HCT116 (cell line): ENCODE data around the gene STKLD1. TPM values are rescaled to one million over a fixed set of nuclear protein-coding genes. Genes with fewer than 3 reads are reported as not detected.
A peak's percentile ranks its signal among the peaks of the same experiment; 100 is the strongest.

Source experiments
- ATAC-seq: fragments of 200-7000 bp; cut with Tn5 transposase; 2 replicates; pipeline ENCODE4 v1.9.1; 2020; ENCODE audit warnings: mild to moderate bottlenecking, moderate library complexity
- BruUV-seq: library from RNA; stranded (reverse); fragments of 400-500 nt; replicated peaks from 2 replicates; lab custom pipeline; 2021; lab: Mats Ljungman, UMichigan
- CTCF ChIA-PET: fragments of 300-600 bp; sonication (Branson Sonifier 250); formaldehyde crosslinking; loops from one replicate; lab custom pipeline; 2021; ENCODE audit warnings: antibody characterized with exemption; lab: Charles Lee
- POLR2A ChIA-PET: fragments of 300-600, 350-600 bp; sonication (Branson Sonifier 250); formaldehyde crosslinking; loops from one replicate; lab custom pipeline; 2021; ENCODE audit warnings: antibody characterized with exemption; lab: Charles Lee
- RAD21 ChIA-PET, 2 experiments: fragments of 300-600 bp; sonication (Branson Sonifier 250); formaldehyde crosslinking; loops; one replicate each; lab custom pipeline; 2023; ENCODE audit warnings: low total read pairs in 2 of 2; ENCODE audit not compliant: uncharacterized antibody in 2 of 2, unreplicated experiment in 2 of 2, low non-redundant PET in 1 of 2; lab: Charles Lee
- DNase-seq: peaks from one replicate; pipeline ENCODE4 v3.0.0-alpha.2; 2010; ENCODE audit warnings: low read depth, low spot score
- H2AFZ ChIP-seq: fragments of 200-600 bp; shearing (Covaris generic), sonication (generic); 2 replicates; pipeline ENCODE4 v1.6.1; 2017; ENCODE audit warnings: low read depth, mixed run types, mixed read lengths, antibody characterized with exemption, low read length; ENCODE audit not compliant: poor library complexity, severe bottlenecking
- H3K27ac ChIP-seq: 2 replicates; pipeline ENCODE4 v1.5.1; 2012; ENCODE audit warnings: low read depth, low read length
- H3K27me3 ChIP-seq: fragments of 200-600 bp; sonication (generic); 2 replicates; pipeline ENCODE4 v1.6.1; 2016; ENCODE audit warnings: mixed run types, low read length, mixed read lengths; ENCODE audit not compliant: insufficient read depth
- H3K36me3 ChIP-seq, 2 experiments: fragments of 200-500 bp in 1 of 2; fragments of 200-600 bp in 1 of 2; sonication (Bioruptor generic) in 1 of 2; sonication (generic) in 1 of 2; 2 replicates each; pipeline versions ENCODE4 v1.5.1 to v1.6.1; 2014 to 2016; ENCODE audit warnings: low read length in 2 of 2, inconsistent platforms in 1 of 2, mixed read lengths in 1 of 2, mixed run types in 1 of 2; ENCODE audit not compliant: insufficient read depth in 2 of 2, control insufficient read depth in 1 of 2
- H3K4me1 ChIP-seq, 2 experiments: fragments of 200-600 bp in 1 of 2; sonication (generic) in 1 of 2; 2 replicates each; pipeline versions ENCODE4 v1.5.1 to v1.6.1; 2012 to 2017; ENCODE audit warnings: low read length in 2 of 2, inconsistent platforms in 1 of 2, mild to moderate bottlenecking in 1 of 2, mixed read lengths in 1 of 2, mixed run types in 1 of 2, moderate library complexity in 1 of 2; ENCODE audit not compliant: insufficient read depth in 2 of 2, control insufficient read depth in 1 of 2
- H3K4me2 ChIP-seq: fragments of 200-600 bp; sonication (generic); 2 replicates; pipeline ENCODE4 v1.6.1; 2017; ENCODE audit warnings: mixed run types, low read length, mixed read lengths
- H3K4me3 ChIP-seq, 2 experiments: fragments of 200-600 bp in 1 of 2; sonication (generic) in 1 of 2; replicated peaks in 1 of 2; 2 replicates each; pipeline ENCODE4 v1.5.1; 2011 to 2016; ENCODE audit warnings: low read length in 2 of 2, control low read depth in 1 of 2, low read depth in 1 of 2, mild to moderate bottlenecking in 1 of 2, mixed read lengths in 1 of 2, mixed run types in 1 of 2
- H3K79me2 ChIP-seq: fragments of 200-600 bp; sonication (generic); 2 replicates; pipeline ENCODE4 v1.6.1; 2017; ENCODE audit warnings: mild to moderate bottlenecking, mixed run types, low read length, moderate library complexity, mixed read lengths; ENCODE audit not compliant: insufficient read depth
- H3K9ac ChIP-seq: fragments of 200-600 bp; sonication (generic); 2 replicates; pipeline ENCODE4 v1.6.1; 2016; ENCODE audit warnings: low read length, mixed read lengths
- H3K9me2 ChIP-seq: fragments of 200-600 bp; sonication (generic), shearing (Covaris generic); 2 replicates; pipeline ENCODE4 v1.6.1; 2017; ENCODE audit warnings: mixed run types, mild to moderate bottlenecking, moderate library complexity; ENCODE audit not compliant: insufficient read depth
- H3K9me3 ChIP-seq, 2 experiments: fragments of 200-500 bp in 1 of 2; fragments of 200-600 bp in 1 of 2; sonication (Bioruptor generic) in 1 of 2; sonication (generic) in 1 of 2; 2 replicates each; pipeline ENCODE4 v1.6.1; 2014 to 2017; ENCODE audit warnings: low read length in 2 of 2, mixed read lengths in 2 of 2, inconsistent platforms in 1 of 2, low read depth in 1 of 2, mild to moderate bottlenecking in 1 of 2, mixed run types in 1 of 2, moderate library complexity in 1 of 2; ENCODE audit not compliant: control insufficient read depth in 1 of 2, insufficient read depth in 1 of 2
- H4K20me1 ChIP-seq: fragments of 200-600 bp; sonication (generic), shearing (Covaris generic); 2 replicates; pipeline ENCODE4 v1.6.1; 2017; ENCODE audit warnings: mixed run types, mild to moderate bottlenecking, moderate library complexity; ENCODE audit not compliant: insufficient read depth
- CEBPB ChIP-seq: IDR thresholded peaks from 2 replicates; pipeline ENCODE4 v1.6.1; 2012; ENCODE audit warnings: low read depth
- ELF1 ChIP-seq: IDR thresholded peaks from 2 replicates; pipeline ENCODE4 v1.6.1; 2012; ENCODE audit warnings: low read depth, borderline replicate concordance
- POLR2AphosphoS5 ChIP-seq: IDR thresholded peaks from 2 replicates; pipeline ENCODE4 v1.6.1; 2011; ENCODE audit warnings: mild to moderate bottlenecking, low read depth, low read length, moderate library complexity
- SIN3A ChIP-seq: IDR thresholded peaks from 2 replicates; pipeline ENCODE4 v1.6.1; 2012; ENCODE audit warnings: low read depth
- ZFX ChIP-seq: fragments of 450-650 bp; IDR thresholded peaks from 2 replicates; pipeline ENCODE4 v1.6.1; 2017
- intact Hi-C: fragments of 100-400 bp; cut with micrococcal nuclease; formaldehyde crosslinking; loops from 2 replicates; pipeline ENCODE4 v1.10.0; 2022
- total RNA-seq: library from RNA; stranded (reverse); gene quantifications from one replicate; pipeline ENCODE4 v1.2.1, GENCODE V29; 2021; ENCODE audit not compliant: unreplicated experiment
- TF ChIP-seq, protein P1 (sequence below), 3 experiments: fragments of 200-600 bp in 1 of 3; sonication (generic) in 1 of 3; IDR thresholded peaks in 2 of 3; conservative IDR thresholded peaks in 1 of 3; 2 replicates each; pipeline ENCODE4 v1.5.1; 2012 to 2017; ENCODE audit warnings: low read depth in 2 of 3, low read length in 2 of 3, antibody characterized with exemption in 1 of 3, borderline replicate concordance in 1 of 3, control low read depth in 1 of 3, mild to moderate bottlenecking in 1 of 3, mixed read lengths in 1 of 3, mixed run types in 1 of 3, moderate library complexity in 1 of 3; ENCODE audit not compliant: insufficient read depth in 1 of 3

STKLD1 gene
- total RNA-seq, 1 experiment from 2014 or later = 0.37 TPM

DNA sequence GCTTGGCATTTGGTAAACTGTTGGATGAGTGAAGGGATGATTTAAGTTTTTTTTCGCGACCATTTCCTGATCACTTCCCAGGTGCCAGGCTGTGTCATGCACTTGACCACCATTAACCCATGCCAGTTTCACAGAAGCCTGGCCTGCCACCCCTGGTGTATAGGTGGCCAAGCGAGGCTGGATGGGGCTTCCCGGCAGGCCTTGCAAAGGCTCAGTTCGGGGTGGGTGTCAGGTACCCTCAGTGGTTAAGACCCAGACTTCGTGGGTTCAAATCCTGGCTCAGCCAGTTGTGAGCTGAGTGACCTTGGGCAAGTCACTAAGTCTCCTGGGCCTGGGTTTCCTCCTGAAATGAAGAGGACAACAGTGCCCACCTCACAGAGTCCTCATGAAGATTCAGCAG lies 30.6 kb upstream of the STKLD1 start (continued):
- TF ChIP-seq, protein P1, sequence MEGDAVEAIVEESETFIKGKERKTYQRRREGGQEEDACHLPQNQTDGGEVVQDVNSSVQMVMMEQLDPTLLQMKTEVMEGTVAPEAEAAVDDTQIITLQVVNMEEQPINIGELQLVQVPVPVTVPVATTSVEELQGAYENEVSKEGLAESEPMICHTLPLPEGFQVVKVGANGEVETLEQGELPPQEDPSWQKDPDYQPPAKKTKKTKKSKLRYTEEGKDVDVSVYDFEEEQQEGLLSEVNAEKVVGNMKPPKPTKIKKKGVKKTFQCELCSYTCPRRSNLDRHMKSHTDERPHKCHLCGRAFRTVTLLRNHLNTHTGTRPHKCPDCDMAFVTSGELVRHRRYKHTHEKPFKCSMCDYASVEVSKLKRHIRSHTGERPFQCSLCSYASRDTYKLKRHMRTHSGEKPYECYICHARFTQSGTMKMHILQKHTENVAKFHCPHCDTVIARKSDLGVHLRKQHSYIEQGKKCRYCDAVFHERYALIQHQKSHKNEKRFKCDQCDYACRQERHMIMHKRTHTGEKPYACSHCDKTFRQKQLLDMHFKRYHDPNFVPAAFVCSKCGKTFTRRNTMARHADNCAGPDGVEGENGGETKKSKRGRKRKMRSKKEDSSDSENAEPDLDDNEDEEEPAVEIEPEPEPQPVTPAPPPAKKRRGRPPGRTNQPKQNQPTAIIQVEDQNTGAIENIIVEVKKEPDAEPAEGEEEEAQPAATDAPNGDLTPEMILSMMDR (IDR thresholded peaks at IDR 0.05 in 2 of 3, conservative IDR thresholded peaks at IDR 0.05 in 1 of 3; ENCODE audit: borderline replicate concordance in 1 of 3, insufficient read depth in 1 of 3, low read depth in 2 of 3, low read length in 2 of 3) = no peak
- TF ChIP-seq SIN3A (no peak), ELF1 (no peak), POLR2AphosphoS5 (no peak), CEBPB (no peak), ZFX (no peak)

DNA sequence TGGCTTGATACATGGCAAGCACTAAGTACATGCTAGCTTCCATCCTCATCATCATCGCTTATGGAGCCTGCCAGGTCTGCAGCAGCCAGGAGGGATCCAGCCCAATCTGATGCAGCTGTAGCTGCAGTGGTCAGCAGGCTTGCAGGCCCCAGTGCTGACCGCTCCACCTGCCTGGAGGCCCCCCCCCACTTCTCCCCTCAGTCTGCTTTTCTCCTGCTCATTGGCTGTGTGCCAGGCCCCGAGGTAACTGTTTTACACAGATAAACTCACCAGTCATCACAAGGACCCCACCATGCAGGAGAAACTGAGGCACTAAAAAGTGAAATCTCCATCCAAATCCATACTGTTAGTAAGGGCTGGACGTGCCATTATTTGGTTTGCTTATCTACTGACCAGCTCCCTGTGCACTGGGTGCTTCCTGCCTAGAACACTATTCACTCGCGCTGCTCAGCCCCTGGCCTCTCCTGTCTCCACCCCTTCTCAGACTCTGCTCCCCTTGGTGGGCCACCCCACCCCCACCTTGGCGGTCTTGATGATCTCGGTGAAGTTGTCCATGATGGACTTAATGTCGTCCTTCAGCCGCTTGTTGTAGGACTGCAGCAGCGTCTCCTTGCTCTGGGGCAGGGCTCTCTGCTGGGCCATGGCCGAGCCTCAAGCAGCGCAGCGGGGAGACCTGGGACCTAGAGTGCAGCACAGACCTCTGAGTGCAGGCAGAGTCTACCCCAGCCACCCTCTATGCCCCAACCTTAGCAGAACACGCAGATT lies 30.0 kb upstream of the STKLD1 start:
- Histone ChIP-seq H3K4me3 (peak overlapping the region; percentile 89 to 100), H3K9me2 (no peaks in the 10 kb centered on the region), H3K4me1 (peaks cover 12 to 22% of the 10 kb centered on the region in 2 experiments; a peak in 3 of 4 replicates), H3K79me2 (peaks cover 55% of the 10 kb centered on the region)
- CTCF ChIA-PET = interaction anchor here (1.2 kb wide), 1 partner anchor 160 kb away, joined by 6 read pairs; no protein-coding TSS in a partner anchor
- BruUV-seq = no TSS peak
- ATAC-seq = no peak
- TF ChIP-seq SIN3A = no peak
- TF ChIP-seq, all 23 proteins: peak for 0
- ChIA-PET RAD21 (no interaction called here), POLR2A (no interaction called here)
- Histone ChIP-seq H3K4me2 (peak overlapping the region; percentile 95), H4K20me1 (no peaks in the 10 kb centered on the region; the same call in 1 of the 2 replicates), H3K27me3 (no peaks in the 10 kb centered on the region), H3K9me3 (no peaks in the 10 kb centered on the region), H3K27ac (peak overlapping the region; percentile 96), H2AFZ (no peak overlapping the region), H3K9ac (peak overlapping the region; percentile 100), H3K36me3 (peaks cover 37 to 57% of the 10 kb centered on the region in 2 experiments)
- intact Hi-C loops = no loop called here
- no peak for DNase-seq
